Hematopoietic multipotent progenitor cell treated with erythropoietin and hydrocortisone succinate and interleukin-3 and kit ligand, for 4 days (in vitro differentiated cells): ENCODE measurements around the gene CRADD.
A peak's percentile ranks its signal among the peaks of the same experiment; 100 is the strongest.
"Not testable (repeated sequence)": the region's sequence is repeated elsewhere in the genome, so short reads cannot be mapped to it uniquely, and the experiment has no call there.

Experiments used
- DNase-seq: peaks from one replicate; pipeline ENCODE4 v3.0.0-alpha.2; 2015

CRADD gene

DNA sequence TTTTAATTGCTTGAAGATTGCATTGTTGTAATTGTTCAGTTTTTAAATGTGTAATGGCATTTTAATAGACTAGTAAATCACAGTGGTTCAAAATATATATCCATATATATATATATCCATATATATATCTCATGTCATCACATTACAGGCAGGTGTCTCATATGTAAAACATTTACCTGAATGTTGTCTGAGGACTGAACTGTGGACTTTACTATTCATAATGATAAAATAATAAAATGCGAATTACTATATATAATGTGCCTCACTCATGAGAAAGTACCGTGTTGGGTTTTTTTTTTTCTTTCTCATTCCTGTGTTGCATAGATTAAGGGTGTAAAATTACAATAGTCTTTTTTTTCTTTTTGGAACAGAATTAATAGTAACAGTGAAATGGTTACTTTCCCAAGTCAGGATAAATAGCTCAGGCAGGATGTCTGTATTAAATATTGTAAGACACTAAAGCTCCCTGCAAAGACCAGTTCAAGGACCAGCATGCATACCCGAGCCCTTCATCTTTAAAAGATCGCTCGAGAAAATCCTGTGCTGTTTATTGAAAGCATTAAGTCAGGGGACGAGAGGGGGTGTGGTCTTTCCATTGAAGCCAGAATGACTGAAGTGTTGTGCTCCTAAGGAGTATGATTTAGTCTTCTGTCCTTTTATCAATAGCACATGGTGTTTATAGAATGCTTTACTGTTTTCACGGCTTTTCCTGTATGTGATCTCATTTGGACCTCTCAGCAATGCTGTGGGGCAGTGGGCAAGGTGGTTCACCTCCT, 173.5 kb downstream of the CRADD start:
- DNase-seq = no peak

GRCh38 chr12:93851257-93851671, 174.1 kb downstream of the CRADD start:
- DNase-seq = peak; percentile 82

- DNase-seq = no peak
Observed at GRCh38 chr12:93852173-93852591, 175.0 kb downstream of the CRADD start.

- peak; percentile 24 for DNase-seq
Observed at GRCh38 chr12:93853698-93854478, 176.7 kb downstream of the CRADD start.

DNA sequence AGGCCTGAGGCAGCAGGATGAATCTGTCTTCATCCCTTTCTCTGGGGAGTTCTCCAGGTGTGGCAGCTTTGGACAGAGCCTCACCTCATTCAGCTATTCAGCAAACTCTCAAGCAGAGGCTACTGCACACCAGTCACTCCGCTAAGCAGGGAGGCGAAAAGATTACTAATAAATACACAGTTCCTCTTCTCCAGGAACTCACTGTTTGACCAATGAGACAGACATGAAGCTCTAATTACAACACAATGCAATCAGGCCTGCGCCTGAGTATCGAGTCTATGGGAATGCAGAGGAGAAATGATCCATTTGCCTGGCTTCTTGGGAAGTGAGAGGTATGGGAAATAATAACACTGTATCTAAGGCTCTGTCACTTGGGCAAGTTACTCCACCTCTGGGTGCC, 178.1 kb downstream of the CRADD start:
- DNase-seq = peak; percentile 25

DNA sequence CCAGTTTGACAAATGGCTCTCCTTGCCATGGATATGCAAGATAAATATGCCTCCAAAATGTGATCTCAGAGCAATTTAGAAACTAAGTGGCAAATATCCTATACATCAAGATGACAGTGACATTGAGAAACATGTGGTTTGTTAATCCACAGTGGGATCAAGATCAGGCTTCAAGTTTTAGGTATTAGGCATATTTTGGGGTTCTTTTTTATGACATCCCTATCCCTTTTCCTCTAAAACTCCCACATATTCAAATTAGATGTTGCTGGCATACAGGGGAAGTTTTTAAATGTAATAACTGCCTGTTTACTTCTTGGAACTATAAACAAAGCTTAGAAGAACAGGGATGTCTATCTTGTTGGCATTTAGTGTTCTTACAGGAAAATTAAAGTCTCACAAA, 179.4 kb downstream of the CRADD start:
- no peak for DNase-seq

GRCh38 chr12:93857279-93857938, 180.2 kb downstream of the CRADD start:
- no peak for DNase-seq

DNA sequence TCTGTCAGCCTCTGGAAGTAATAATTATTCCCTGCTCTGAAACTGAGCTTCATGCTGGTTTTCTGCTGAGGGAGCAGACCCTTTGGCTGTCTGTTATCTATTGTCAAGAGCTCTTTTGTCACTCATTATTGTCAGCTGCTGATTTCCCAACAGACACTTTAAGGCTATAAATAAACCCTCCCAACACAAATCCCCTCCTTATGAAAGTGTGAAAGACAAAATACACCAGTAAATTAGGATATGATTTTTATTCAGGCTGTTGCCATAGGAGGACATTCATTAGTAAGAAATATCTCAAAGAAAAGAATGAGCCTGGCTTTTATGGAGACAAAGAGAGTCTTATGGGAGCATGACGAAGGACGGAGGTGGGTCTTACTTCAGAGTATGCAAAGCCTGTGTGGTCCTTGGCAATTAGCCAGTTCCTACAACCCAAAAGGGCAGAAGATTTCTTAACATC, 180.8 kb downstream of the CRADD start:
- no peak for DNase-seq

GRCh38 chr12:93860668-93861373, 183.6 kb downstream of the CRADD start:
- no peak for DNase-seq

DNA sequence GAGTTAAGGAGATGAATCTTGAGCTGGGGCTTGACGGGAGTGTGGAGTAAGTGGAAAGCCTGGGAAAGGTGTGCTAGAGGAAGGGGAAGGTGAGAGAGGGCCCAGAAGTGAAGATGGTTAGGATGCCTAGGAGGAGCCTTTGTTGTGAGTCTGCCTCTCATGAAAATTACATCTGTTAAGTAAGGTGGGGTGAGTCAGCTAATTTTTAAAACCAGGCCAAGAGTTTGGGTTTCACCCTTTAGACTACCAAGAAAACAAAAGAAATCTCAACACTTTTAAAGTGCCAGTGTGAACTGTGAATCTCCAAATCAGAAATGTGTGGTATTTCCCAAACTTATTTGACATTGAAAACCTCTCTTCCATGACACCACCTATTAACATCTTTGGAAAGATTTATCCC, 185.2 kb downstream of the CRADD start:
- DNase-seq = no peak

- no peak for DNase-seq
Observed at GRCh38 chr12:93865751-93866150, 188.6 kb downstream of the CRADD start.

- DNase-seq = no peak
Observed at GRCh38 chr12:93868771-93869170, 191.6 kb downstream of the CRADD start.

DNA sequence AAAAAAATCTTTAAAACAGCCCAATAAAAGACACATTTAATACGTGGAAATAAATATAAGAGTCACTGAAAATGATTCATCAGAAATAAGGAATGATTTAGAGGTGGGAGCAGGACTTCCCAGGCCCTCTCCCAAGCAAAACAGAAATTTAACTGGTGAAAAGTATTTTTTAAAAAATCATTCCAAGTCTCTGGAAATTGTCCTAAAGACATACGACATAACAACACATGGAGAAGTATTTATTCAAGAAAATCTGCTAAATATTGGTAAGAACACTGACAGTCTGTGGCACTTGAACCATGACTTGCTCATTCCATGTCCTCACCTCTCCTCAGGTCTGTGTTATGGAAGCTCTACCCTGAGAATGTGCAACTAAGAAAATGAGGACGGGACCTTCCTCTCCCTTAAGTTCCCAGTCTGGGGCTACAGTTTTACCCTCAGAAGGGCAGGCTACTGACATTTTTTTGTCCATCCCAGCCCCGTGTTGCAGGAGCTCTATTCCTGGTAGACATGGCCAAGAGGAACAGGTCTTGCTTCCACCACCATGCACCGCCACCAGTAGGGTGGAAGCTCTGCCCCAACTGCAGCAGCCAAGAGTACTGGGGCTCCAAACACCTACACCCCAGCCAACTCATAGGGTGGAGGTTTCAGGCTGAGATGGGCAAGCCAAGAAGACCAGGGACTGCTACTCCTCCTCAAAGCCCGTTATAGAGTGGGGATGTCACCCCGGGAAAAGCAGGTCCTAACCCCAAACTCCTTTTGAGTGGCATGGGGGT, 193.0 kb downstream of the CRADD start:
- no peak for DNase-seq

- not testable (repeated sequence) for DNase-seq
Observed at GRCh38 chr12:93871566-93871965, 194.4 kb downstream of the CRADD start.

- no peak for DNase-seq
Observed at GRCh38 chr12:93873561-93873960, 196.4 kb downstream of the CRADD start.

DNA sequence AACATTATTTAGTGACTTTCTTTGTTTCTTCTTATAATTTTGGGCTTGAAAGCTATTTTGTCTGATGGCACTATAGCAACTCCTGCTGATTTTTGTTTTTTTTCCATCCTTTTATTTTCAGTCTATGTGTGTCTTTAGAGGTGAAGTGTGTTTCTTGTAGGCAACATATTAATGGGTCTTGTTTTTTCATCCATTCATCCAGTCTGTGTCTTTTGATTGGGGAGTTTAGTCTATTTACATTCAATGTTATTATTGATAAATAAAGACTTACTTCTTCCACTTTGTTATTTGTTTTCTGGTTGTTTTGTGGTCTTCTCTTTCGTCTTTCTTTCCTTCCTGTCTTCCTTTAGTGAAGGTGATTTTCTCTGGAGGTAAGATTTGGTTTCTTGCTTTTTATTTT, 198.0 kb downstream of the CRADD start:
- no peak for DNase-seq

- no peak for DNase-seq
Observed at GRCh38 chr12:93876360-93876759, 199.2 kb downstream of the CRADD start.

- no peak for DNase-seq
Observed at GRCh38 chr12:93877446-93877845, 200.3 kb downstream of the CRADD start.

- no peak for DNase-seq
Observed at GRCh38 chr12:93879476-93880421, 202.6 kb downstream of the CRADD start.

GRCh38 chr12:93880853-93881522, 203.8 kb downstream of the CRADD start:
- peak; percentile 49 for DNase-seq
